ENCODE data around the gene HERPUD1. TPM values are rescaled to one million over a fixed set of nuclear protein-coding genes. Genes with fewer than 3 reads are reported as not detected.

HERPUD1 gene
- total and polyA plus RNA-seq, 2 of the 13 experiments (the other 11 are each of a cell fraction or from before 2014, with no cell fraction given) = 96.2 to 323 TPM

DNA sequence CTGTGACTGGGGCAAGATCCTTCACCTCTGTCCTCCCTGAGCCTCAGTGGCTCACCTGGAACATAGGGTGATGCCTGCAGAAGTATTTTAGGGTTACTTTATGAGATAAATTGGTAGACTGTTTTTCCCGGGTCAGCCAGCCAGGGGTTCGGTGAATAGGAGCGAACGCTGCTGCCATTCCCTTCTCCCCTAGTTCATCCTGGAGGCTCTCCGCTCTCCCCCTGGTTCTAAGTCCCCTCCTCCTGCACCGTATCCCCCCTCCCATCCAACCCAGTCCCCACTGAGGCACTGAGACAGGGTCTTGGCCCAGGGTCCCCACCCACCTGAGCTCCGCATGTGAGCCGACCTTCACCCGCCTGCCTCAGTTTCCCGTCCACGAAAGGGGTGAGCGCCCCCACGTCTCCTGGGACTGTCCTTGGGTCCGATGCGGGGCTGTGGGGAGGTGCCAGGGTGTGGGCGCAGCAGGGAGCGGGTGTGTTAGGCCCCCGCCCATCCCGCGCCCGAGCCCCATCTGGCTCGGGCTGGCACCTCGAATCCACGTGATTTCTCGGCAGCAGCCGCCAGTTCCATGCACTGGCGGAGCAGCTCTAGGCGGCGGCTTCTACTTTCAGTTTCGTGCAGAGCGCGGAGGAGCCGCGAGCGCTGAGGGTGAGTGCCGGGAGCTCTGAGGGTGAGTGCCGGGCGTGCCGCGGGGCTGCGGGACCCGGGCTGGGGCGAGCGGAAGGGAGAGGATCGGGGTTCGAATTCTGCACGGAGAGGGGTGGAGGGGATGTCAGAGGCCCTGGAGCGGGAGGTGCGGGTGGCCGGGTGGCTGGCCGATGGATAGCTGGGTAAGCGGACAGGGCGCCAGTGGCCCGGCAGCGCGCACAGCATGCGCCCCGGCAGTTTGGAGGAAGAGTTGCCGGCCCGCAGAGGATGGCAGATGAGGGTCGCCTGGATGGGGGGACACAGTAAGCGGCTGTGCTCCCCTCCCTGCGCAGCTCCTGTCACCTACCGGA is 57.3 kb downstream of the HERPUD1 start, which contains the start of gene NLRC5 (continued):
- TF ChIP-seq, protein P1, sequence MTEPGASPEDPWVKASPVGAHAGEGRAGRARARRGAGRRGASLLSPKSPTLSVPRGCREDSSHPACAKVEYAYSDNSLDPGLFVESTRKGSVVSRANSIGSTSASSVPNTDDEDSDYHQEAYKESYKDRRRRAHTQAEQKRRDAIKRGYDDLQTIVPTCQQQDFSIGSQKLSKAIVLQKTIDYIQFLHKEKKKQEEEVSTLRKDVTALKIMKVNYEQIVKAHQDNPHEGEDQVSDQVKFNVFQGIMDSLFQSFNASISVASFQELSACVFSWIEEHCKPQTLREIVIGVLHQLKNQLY (CRISPR knock-in tag; IDR thresholded peaks at IDR 0.05) = 0 out of 2 replicates have a peak, but pooled peaks have one; percentile 47
- TF ChIP-seq YEATS2 (CRISPR knock-in tag; IDR thresholded peaks at IDR 0.05; ENCODE audit: borderline replicate concordance) = no peak
- peak; percentile 79 for TF ChIP-seq KLF6 (CRISPR knock-in tag; IDR thresholded peaks at IDR 0.05)
- TF ChIP-seq, protein P2, sequence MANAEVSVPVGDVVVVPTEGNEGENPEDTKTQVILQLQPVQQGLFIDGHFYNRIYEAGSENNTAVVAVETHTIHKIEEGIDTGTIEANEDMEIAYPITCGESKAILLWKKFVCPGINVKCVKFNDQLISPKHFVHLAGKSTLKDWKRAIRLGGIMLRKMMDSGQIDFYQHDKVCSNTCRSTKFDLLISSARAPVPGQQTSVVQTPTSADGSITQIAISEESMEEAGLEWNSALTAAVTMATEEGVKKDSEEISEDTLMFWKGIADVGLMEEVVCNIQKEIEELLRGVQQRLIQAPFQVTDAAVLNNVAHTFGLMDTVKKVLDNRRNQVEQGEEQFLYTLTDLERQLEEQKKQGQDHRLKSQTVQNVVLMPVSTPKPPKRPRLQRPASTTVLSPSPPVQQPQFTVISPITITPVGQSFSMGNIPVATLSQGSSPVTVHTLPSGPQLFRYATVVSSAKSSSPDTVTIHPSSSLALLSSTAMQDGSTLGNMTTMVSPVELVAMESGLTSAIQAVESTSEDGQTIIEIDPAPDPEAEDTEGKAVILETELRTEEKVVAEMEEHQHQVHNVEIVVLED (CRISPR knock-in tag; IDR thresholded peaks at IDR 0.05; ENCODE audit: borderline replicate concordance) = peak; percentile 48; the same call in 1 of the 2 replicates
- TF ChIP-seq LCORL (IDR thresholded peaks at IDR 0.05) = no peak
- TF ChIP-seq LCORL (CRISPR knock-in tag; IDR thresholded peaks at IDR 0.05) = peak; percentile 65; the same call in 1 of the 2 replicates
- TF ChIP-seq ZMAT3 (CRISPR knock-in tag; conservative IDR thresholded peaks at IDR 0.05) = no peak
- TF ChIP-seq MAFG (CRISPR knock-in tag; IDR thresholded peaks at IDR 0.05) = no peak
- peak; percentile 54; the same call in 1 of the 2 replicates for TF ChIP-seq GATAD2A (CRISPR knock-in tag; IDR thresholded peaks at IDR 0.05)
- TF ChIP-seq, protein P3, sequence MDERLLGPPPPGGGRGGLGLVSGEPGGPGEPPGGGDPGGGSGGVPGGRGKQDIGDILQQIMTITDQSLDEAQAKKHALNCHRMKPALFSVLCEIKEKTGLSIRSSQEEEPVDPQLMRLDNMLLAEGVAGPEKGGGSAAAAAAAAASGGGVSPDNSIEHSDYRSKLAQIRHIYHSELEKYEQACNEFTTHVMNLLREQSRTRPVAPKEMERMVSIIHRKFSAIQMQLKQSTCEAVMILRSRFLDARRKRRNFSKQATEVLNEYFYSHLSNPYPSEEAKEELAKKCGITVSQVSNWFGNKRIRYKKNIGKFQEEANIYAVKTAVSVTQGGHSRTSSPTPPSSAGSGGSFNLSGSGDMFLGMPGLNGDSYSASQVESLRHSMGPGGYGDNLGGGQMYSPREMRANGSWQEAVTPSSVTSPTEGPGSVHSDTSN (CRISPR knock-in tag; IDR thresholded peaks at IDR 0.05) = no peak
- no peak for TF ChIP-seq KLF12 (CRISPR knock-in tag; IDR thresholded peaks at IDR 0.05; ENCODE audit: borderline replicate concordance)
- 0 out of 2 replicates have a peak, but pooled peaks have one; percentile 68 for TF ChIP-seq REL (CRISPR knock-in tag; conservative IDR thresholded peaks at IDR 0.05)
- 0 out of 2 replicates have a peak, but pooled peaks have one; percentile 65 for TF ChIP-seq ZBTB20 (CRISPR knock-in tag; IDR thresholded peaks at IDR 0.05; ENCODE audit: borderline replicate concordance, low read depth)
- TF ChIP-seq SNAI1 (CRISPR knock-in tag; IDR thresholded peaks at IDR 0.05; ENCODE audit: borderline replicate concordance) = no peak
- TF ChIP-seq CC2D1A (CRISPR knock-in tag; IDR thresholded peaks at IDR 0.05) = no peak
- TF ChIP-seq, protein P4, sequence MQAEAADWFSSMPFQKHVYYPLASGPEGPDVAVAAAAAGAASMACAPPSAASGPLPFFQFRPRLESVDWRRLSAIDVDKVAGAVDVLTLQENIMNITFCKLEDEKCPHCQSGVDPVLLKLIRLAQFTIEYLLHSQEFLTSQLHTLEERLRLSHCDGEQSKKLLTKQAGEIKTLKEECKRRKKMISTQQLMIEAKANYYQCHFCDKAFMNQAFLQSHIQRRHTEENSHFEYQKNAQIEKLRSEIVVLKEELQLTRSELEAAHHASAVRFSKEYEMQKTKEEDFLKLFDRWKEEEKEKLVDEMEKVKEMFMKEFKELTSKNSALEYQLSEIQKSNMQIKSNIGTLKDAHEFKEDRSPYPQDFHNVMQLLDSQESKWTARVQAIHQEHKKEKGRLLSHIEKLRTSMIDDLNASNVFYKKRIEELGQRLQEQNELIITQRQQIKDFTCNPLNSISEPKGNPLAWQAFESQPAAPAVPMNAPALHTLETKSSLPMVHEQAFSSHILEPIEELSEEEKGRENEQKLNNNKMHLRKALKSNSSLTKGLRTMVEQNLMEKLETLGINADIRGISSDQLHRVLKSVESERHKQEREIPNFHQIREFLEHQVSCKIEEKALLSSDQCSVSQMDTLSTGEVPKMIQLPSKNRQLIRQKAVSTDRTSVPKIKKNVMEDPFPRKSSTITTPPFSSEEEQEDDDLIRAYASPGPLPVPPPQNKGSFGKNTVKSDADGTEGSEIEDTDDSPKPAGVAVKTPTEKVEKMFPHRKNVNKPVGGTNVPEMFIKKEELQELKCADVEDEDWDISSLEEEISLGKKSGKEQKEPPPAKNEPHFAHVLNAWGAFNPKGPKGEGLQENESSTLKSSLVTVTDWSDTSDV (CRISPR knock-in tag; IDR thresholded peaks at IDR 0.05) = peak; percentile 82; the same call in 1 of the 2 replicates
- no peak; the same call in 1 of the 2 replicates for TF ChIP-seq ZNF747 (CRISPR knock-in tag; IDR thresholded peaks at IDR 0.05; ENCODE audit: borderline replicate concordance)
- TF ChIP-seq ASH2L (IDR thresholded peaks at IDR 0.05; ENCODE audit: insufficient read length, low read depth, low read length) = peak; percentile 93
- no peak for TF ChIP-seq ZNF343 (CRISPR knock-in tag; IDR thresholded peaks at IDR 0.05)
- no peak for TF ChIP-seq CREB1 (IDR thresholded peaks at IDR 0.05)
- no peak for TF ChIP-seq CREB1 (CRISPR knock-in tag; IDR thresholded peaks at IDR 0.05)
- TF ChIP-seq SMAD1 (CRISPR knock-in tag; IDR thresholded peaks at IDR 0.05; ENCODE audit: borderline replicate concordance, low read depth) = peak; percentile 58; the same call in 1 of the 2 replicates
- TF ChIP-seq, protein P5, sequence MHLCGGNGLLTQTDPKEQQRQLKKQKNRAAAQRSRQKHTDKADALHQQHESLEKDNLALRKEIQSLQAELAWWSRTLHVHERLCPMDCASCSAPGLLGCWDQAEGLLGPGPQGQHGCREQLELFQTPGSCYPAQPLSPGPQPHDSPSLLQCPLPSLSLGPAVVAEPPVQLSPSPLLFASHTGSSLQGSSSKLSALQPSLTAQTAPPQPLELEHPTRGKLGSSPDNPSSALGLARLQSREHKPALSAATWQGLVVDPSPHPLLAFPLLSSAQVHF (CRISPR knock-in tag; IDR thresholded peaks at IDR 0.05) = peak; percentile 44; the same call in 1 of the 2 replicates
